GM21381 (cell line): ENCODE measurements around the gene OSM.

Source experiments
- ATAC-seq: cut with Tn5 transposase; IDR thresholded peaks from one replicate; pipeline ENCODE4 v1.9.1; 2021; ENCODE audit warnings: mild to moderate bottlenecking, moderate library complexity; ENCODE audit not compliant: unreplicated experiment

The OSM gene

GRCh38 chr22:30285846-30286200, 19.2 kb upstream of the OSM start:
- ATAC-seq = no peak

DNA sequence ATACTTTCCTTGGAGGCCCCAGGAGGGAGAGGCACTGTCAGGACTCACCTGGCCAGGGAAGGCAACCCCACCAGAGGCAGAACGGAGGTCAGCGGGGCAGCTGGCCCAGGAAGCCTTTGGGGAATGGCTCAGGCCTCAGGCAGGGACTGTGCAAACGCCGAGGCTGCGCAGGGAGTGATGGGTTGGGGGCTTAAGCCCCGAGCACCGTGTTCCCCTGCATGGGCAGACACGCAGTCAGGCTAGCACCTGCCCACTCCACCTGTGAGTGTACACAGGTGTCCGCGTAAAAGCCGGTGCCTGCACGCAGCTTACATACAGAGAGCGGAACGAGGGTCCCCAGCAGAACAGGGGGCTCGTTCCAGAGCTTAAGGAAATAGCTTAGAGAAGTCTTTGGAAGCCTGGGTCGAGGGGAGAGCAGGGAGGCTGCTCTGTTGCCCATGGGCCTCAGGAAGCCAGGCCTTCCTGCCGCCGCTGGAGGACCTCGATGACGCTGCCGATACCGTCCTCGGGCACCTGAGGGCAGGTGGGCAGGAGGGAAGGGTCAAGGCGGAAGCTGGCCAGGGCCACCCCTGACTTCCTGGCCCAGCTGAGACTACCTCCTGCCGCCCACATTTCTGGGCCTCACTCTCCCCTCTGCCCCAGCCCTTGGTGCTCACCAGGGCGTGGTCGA, 18.7 kb upstream of the OSM start:
- ATAC-seq = no peak

GRCh38 chr22:30284666-30285065, 18.0 kb upstream of the OSM start:
- no peak for ATAC-seq

GRCh38 chr22:30284172-30284571, 17.5 kb upstream of the OSM start:
- ATAC-seq = no peak

DNA sequence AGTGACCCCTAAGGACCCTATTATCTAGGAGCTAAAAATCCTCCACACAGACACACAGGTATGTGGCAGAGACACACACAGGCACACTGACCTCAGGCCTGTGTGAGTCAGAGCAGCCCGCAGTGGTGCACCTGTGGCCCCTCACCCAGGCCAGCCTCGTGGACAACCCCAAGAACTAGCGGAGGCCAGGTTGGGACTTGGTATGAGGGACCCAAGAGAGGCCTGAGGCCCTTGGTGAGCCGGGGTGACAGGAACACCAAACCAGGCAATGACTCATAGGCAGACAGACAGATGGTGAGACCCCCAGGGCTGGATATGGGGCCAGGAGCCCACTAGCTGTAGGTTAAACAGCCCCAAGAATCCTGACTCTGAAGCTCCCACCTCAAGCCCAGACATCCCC, 16.7 kb upstream of the OSM start:
- no peak for ATAC-seq

DNA sequence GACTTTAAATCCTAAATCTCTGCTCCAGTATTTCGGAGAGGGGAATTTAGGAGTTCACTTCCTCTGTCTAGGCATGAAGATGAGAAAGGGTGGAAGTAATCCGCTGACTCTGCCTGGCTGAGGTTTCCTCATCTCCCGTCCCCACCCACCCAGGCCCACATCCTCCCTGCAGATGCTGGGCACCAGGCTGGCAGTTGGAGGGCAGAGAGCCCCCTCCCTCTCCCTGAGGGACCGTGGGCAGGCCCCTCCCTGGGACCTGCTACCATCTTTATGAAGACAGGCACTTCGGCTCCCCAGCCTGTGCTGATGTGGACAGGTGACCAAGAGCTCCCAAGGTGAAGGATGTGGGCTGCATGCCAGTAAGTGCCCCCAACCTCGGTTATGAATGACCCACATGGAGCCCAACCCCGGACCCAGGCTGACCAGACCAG, 16.0 kb upstream of the OSM start:
- no peak for ATAC-seq

GRCh38 chr22:30280505-30280904, 13.9 kb upstream of the OSM start:
- no peak for ATAC-seq

DNA sequence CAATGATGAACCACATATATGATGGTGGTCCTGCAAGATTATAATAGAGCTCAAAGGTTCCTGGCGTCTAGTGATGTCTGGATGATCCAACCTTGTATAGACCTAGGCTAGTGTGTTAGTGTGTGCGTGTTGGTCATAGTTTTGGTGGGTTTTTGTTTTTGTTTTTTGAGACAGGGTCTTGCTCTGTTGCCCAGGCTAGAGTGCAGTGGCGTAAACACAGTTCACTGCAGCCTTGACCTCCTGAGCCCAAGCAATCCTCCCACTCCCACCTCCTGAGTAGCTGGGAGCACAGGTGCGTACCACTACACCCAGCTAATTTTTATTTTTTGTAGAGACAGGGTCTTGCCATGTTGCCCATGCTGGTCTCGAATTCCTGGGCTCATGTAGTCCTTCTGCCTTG, 13.3 kb upstream of the OSM start:
- ATAC-seq = no peak

- ATAC-seq = no peak
Observed at GRCh38 chr22:30279046-30279788, 12.6 kb upstream of the OSM start.

DNA sequence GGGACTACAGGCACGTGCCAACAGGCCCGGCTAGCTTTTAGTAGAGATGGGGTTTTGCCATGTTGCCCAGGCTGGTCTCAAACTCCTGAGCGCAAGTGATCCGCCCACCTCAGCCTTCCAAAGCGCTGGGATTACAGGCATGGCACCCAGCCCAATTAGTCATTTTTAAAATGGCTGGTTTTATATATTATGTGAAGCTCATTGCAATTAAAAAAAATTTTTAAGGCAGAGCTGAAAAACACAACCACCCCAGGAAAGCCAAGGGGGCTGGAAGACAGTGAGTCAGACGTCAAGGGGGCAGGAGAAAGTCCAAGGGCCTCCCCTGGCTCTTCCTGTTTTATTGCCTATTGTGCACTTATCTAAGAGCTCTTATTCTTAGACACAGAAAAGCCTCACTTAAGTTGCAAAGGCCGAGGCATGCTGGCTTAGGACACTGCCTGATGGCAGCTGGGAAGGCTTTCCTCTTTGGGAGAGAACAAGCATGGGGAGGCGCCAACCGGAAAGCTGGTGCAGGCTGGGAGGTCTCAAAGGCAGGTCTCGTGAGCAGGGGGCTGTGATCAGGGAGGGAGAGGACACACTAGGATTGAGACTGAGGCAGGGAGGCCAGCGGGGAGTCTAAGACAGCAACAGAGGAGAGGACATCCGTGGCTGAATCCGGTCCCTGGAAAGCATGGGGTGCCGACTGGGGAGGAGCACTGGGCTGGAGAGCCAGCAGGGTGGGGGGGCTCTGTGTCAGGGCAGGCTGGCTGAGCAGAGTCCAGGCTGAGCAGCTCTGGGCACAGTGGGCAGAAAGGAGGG, 11.1 kb upstream of the OSM start:
- no peak for ATAC-seq

DNA sequence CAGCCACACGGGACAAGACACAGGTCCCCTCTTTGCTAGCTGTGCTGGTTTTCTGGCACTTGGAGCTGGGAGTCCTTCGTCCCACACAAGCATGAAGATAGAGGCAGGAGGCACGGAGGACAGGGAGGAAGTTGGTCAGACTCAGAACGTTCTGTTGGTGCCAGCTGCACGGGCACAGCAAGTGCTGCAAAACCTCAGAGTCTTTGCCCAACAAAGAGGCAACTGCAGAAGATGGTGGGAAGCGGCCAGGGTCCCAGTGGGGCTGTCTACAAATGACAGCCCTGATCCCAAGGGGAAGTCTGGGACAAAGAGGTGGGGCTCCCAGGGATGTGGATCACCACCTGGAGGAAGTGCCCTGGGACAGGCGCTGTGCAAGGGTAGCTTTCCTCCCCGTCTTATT, 9.4 kb upstream of the OSM start:
- no peak for ATAC-seq

DNA sequence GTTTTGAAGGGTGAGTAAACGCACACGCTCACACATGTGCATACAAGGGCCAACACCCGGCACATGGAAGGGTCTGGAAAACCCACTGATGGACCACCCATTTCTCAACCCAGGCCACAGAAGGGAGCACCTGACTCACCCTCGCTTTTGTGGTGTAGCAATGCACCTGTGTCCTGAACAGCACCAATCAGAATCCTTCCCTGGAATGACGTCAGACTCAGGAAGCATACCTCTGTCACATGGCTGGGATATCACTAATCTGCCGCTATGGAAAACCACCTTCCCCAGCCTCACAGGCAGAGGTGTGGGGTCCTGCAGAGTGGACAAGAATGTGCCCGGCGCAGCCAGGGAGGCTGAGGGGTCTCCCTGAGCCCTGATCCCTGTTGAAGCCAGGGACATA, 9.0 kb upstream of the OSM start:
- ATAC-seq = no peak

GRCh38 chr22:30274437-30274812, 7.8 kb upstream of the OSM start:
- no peak for ATAC-seq

DNA sequence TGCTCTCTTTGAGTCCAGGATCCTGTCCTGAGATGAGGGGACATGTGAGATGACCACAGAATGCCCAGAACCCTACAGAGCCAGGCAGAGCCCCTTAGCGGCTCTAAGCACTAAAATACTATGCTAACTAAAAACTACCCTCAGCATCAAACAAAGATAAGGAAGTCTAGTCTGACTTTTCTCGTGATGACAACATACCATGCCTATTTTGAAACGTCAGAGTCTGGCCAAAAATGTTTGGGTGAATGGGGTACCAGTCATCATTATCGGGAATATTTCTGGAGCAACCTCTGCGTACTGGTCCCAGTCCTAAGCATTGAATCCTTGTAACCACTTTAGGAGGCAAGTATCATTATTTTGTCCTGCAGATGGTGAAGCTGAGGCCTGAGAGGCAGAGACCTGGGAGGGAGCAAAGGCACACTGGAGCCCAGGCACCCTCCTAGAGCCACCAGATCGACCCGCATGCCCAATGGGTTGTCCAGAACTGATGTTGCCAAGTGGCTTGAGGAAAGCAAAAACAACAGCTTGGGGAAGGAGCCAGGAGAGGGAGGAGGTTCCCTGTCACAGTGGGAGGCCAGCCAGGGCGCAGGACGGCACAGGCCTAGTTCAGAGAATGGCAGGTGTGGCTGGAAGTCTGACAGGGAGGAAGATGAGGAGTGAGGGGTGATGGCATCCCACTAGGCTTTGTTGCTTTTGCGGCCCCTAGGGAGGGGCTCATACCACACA, 7.2 kb upstream of the OSM start:
- no peak for ATAC-seq

DNA sequence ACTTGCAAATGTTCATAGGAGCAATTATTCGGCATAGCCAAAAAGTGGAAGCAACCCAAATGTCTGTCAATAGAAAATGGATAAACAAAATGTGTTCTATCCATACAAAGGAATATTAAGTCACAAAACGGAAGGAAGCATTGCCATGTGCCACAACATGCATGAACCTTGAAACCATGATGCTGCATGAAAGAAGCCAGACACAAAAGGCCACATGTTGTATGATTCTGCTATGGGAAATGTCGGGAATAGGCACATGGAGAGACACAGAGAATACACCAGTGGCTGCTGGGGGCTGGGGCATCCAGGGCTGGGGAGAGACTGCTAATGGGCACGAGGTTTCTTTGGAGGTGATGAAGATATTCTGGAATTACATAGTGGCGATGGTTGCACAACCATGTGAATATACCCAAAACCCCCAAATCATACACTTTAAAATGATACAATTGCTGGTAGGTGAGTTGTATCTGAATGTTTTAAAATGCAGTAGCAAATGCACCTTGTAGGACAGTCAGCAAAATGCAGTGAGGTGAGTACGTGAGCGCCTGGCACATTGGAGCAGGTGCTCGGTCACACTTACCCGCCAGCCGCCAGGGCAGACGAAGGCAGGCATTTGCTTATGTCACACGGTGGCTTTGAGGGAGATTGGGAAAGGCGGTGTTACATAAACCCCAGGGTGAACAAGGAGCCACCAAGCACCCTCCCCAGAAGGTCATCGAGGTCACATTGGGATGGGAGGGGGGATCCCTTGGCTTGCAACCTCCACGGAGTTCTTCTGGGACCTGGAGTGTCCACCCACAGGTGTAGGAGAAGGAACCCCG, 6.3 kb upstream of the OSM start:
- ATAC-seq = no peak

DNA sequence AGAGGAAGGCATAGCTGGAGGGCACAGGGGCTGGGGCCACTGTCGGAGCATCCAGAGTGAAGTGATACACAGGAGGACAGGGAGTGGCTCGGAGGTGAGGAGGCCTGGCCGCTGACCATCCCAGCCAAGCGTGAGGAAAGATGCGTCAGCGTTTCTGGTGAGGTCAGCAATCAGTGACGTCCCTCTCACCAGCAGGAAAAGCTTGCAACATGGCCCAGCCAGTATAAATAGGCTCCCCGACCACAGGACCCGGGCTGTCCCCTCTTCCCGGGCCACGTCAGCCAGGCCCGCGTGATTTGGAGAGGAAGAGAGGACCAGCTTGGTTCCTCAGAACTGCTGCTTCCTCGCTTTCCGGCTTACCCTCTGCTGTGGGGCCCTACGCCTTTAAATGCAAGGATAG, 4.2 kb upstream of the OSM start:
- ATAC-seq = no peak

- ATAC-seq = no peak
Observed at GRCh38 chr22:30268331-30268730, 1.7 kb upstream of the OSM start.

DNA sequence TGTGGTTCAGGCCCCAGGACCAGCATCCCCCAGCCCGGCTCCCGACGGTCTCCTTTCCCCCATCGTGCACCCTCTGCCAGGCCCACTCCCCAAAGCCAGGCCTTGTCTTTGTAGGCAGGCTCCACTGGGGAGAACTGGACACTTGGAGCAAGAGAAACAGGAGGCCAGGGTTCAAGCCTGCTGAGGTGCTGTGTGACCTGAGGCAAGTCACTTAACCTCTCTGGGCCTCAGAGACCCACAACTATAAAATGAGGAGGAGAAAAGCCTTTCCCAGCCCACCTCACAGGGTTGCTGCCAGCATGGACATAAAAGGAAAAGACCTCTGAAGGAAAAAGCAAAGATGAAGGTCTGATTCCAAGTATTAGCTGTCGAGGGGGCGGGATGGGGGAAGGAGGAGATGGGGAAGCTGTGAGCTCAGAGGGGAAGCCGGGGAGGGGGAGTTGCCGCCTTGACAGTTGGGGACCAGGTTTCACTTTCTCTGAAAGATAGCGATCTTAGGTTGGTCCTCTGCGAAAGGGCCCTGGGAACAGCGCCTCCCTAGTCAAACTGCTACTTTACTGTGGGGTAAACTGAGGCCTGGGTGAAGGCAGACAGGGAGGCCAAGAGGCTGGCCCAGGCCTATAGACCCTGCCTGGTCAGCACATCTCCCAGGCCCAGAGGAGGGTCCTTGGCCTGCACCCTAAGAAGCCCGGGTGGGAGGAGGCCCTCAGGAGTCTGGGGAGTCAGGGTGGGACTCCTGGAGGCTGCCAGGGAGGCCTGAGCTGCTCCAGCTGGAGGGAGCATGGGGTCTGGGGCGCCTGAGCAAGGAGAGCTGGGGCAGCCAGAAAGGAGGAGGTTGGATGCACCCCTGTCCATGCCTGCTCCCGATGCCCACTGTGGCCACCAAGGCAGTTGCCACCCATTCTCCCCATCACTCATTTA, 991 bp upstream of the OSM start:
- ATAC-seq = no peak

- ATAC-seq = peak; percentile 56
Observed at GRCh38 chr22:30265823-30266444, 717 bp downstream of the OSM start.
